ENCODE measurements around the gene LDHAL6A. TPM values are rescaled to one million over a fixed set of nuclear protein-coding genes. Genes with fewer than 3 reads are reported as not detected.
A peak's percentile ranks its signal among the peaks of the same experiment; 100 is the strongest.

LDHAL6A gene
- total RNA-seq, 1 donor from 2014 or later: not detected

- peaks cover 23 to 43% (median 39%) of the 10 kb centered on the region in 3 donors for H3K36me3 ChIP-seq (ENCODE audit: control insufficient read depth in 3 of 3, insufficient read depth in 3 of 3, low read length in 3 of 3)
- no peaks in the 10 kb centered on the region for H3K9me3 ChIP-seq (ENCODE audit: control insufficient read depth in 3 of 3, low read length in 3 of 3)
- no peak overlapping the region for H3K9ac ChIP-seq (ENCODE audit: low read depth in 1 of 3, low read length in 3 of 3)
- H3K4me1 ChIP-seq (ENCODE audit: control insufficient read depth in 3 of 3, insufficient read depth in 3 of 3, low read length in 3 of 3): no peaks in the 10 kb centered on the region
- no peak overlapping the region for H3K4me3 ChIP-seq (ENCODE audit: low read length in 3 of 3)
- H3K27ac ChIP-seq (ENCODE audit: low read depth, low read length): no peak overlapping the region
- no peaks in the 10 kb centered on the region for H3K27me3 ChIP-seq (ENCODE audit: control insufficient read depth in 3 of 3, insufficient read depth in 3 of 3, low read length in 3 of 3)
Measured at GRCh38 chr11:18485913-18486528, 30.4 kb downstream of the LDHAL6A start.

- H3K36me3 ChIP-seq (ENCODE audit: control insufficient read depth in 3 of 3, insufficient read depth in 3 of 3, low read length in 3 of 3): peaks cover 7 to 26% (median 22%) of the 10 kb centered on the region in 3 donors
- H3K9me3 ChIP-seq (ENCODE audit: control insufficient read depth in 3 of 3, low read length in 3 of 3): no peaks in the 10 kb centered on the region
- no peak overlapping the region for H3K4me3 ChIP-seq (ENCODE audit: low read length in 3 of 3)
- no peaks in the 10 kb centered on the region for H3K27me3 ChIP-seq (ENCODE audit: control insufficient read depth in 3 of 3, insufficient read depth in 3 of 3, low read length in 3 of 3)
- H3K9ac ChIP-seq (ENCODE audit: low read depth in 1 of 3, low read length in 3 of 3): no peak overlapping the region
- H3K27ac ChIP-seq (ENCODE audit: low read depth, low read length): no peak overlapping the region
- peaks cover 0 to 3% (median 2%) of the 10 kb centered on the region in 3 donors for H3K4me1 ChIP-seq (ENCODE audit: control insufficient read depth in 3 of 3, insufficient read depth in 3 of 3, low read length in 3 of 3)
Measured at GRCh38 chr11:18490319-18490718, 34.7 kb downstream of the LDHAL6A start.

- Histone ChIP-seq H3K27ac (ENCODE audit: low read depth, low read length) (no peak overlapping the region), H3K36me3 (ENCODE audit: control insufficient read depth in 3 of 3, insufficient read depth in 3 of 3, low read length in 3 of 3) (peaks cover 7 to 28% (median 22%) of the 10 kb centered on the region in 3 donors), H3K4me3 (ENCODE audit: low read length in 3 of 3) (no peak overlapping the region), H3K9me3 (ENCODE audit: control insufficient read depth in 3 of 3, low read length in 3 of 3) (no peaks in the 10 kb centered on the region), H3K4me1 (ENCODE audit: control insufficient read depth in 3 of 3, insufficient read depth in 3 of 3, low read length in 3 of 3) (peaks cover 0 to 3% (median 2%) of the 10 kb centered on the region in 3 donors), H3K9ac (ENCODE audit: low read depth in 1 of 3, low read length in 3 of 3) (no peak overlapping the region), H3K27me3 (ENCODE audit: control insufficient read depth in 3 of 3, insufficient read depth in 3 of 3, low read length in 3 of 3) (no peaks in the 10 kb centered on the region)
Measured at GRCh38 chr11:18490736-18491485, 35.3 kb downstream of the LDHAL6A start.

GRCh38 chr11:18491924-18492323 is 36.3 kb downstream of the LDHAL6A start:
- Histone ChIP-seq H3K27ac (ENCODE audit: low read depth, low read length) (no peak overlapping the region), H3K9me3 (ENCODE audit: control insufficient read depth in 3 of 3, low read length in 3 of 3) (no peaks in the 10 kb centered on the region), H3K4me1 (ENCODE audit: control insufficient read depth in 3 of 3, insufficient read depth in 3 of 3, low read length in 3 of 3) (peaks cover 0 to 3% (median 2%) of the 10 kb centered on the region in 3 donors), H3K9ac (ENCODE audit: low read depth in 1 of 3, low read length in 3 of 3) (no peak overlapping the region), H3K36me3 (ENCODE audit: control insufficient read depth in 3 of 3, insufficient read depth in 3 of 3, low read length in 3 of 3) (peaks cover 11 to 24% (median 22%) of the 10 kb centered on the region in 3 donors), H3K27me3 (ENCODE audit: control insufficient read depth in 3 of 3, insufficient read depth in 3 of 3, low read length in 3 of 3) (no peaks in the 10 kb centered on the region), H3K4me3 (ENCODE audit: low read length in 3 of 3) (no peak overlapping the region)

GRCh38 chr11:18492888-18493287 is 37.2 kb downstream of the LDHAL6A start:
- Histone ChIP-seq H3K27me3 (ENCODE audit: control insufficient read depth in 3 of 3, insufficient read depth in 3 of 3, low read length in 3 of 3) (no peaks in the 10 kb centered on the region), H3K4me3 (ENCODE audit: low read length in 3 of 3) (no peak overlapping the region), H3K27ac (ENCODE audit: low read depth, low read length) (peak overlapping the region; percentile 1), H3K9ac (ENCODE audit: low read depth in 1 of 3, low read length in 3 of 3) (peak overlapping the region in 2 of 3 donors; percentile 7 to 45), H3K4me1 (ENCODE audit: control insufficient read depth in 3 of 3, insufficient read depth in 3 of 3, low read length in 3 of 3) (peaks cover 0 to 3% (median 2%) of the 10 kb centered on the region in 3 donors), H3K36me3 (ENCODE audit: control insufficient read depth in 3 of 3, insufficient read depth in 3 of 3, low read length in 3 of 3) (peaks cover 11 to 24% (median 23%) of the 10 kb centered on the region in 3 donors), H3K9me3 (ENCODE audit: control insufficient read depth in 3 of 3, low read length in 3 of 3) (no peaks in the 10 kb centered on the region)

- peaks cover 0 to 3% (median 2%) of the 10 kb centered on the region in 3 donors for H3K4me1 ChIP-seq (ENCODE audit: control insufficient read depth in 3 of 3, insufficient read depth in 3 of 3, low read length in 3 of 3)
- H3K9ac ChIP-seq (ENCODE audit: low read depth in 1 of 3, low read length in 3 of 3): peak overlapping the region in 1 of 3 donors; percentile 7
- H3K27ac ChIP-seq (ENCODE audit: low read depth, low read length): peak overlapping the region; percentile 1
- H3K36me3 ChIP-seq (ENCODE audit: control insufficient read depth in 3 of 3, insufficient read depth in 3 of 3, low read length in 3 of 3): peaks cover 8 to 27% (median 25%) of the 10 kb centered on the region in 3 donors
- no peaks in the 10 kb centered on the region for H3K9me3 ChIP-seq (ENCODE audit: control insufficient read depth in 3 of 3, low read length in 3 of 3)
- H3K4me3 ChIP-seq (ENCODE audit: low read length in 3 of 3): no peak overlapping the region
- H3K27me3 ChIP-seq (ENCODE audit: control insufficient read depth in 3 of 3, insufficient read depth in 3 of 3, low read length in 3 of 3): no peaks in the 10 kb centered on the region
Measured at GRCh38 chr11:18493310-18493709, 37.7 kb downstream of the LDHAL6A start.

GRCh38 chr11:18495271-18495670 is 39.6 kb downstream of the LDHAL6A start:
- no peak overlapping the region for H3K9ac ChIP-seq (ENCODE audit: low read depth in 1 of 3, low read length in 3 of 3)
- no peaks in the 10 kb centered on the region for H3K9me3 ChIP-seq (ENCODE audit: control insufficient read depth in 3 of 3, low read length in 3 of 3)
- H3K27ac ChIP-seq (ENCODE audit: low read depth, low read length): no peak overlapping the region
- H3K27me3 ChIP-seq (ENCODE audit: control insufficient read depth in 3 of 3, insufficient read depth in 3 of 3, low read length in 3 of 3): no peaks in the 10 kb centered on the region
- peaks cover 0 to 3% (median 2%) of the 10 kb centered on the region in 3 donors for H3K4me1 ChIP-seq (ENCODE audit: control insufficient read depth in 3 of 3, insufficient read depth in 3 of 3, low read length in 3 of 3)
- peaks cover 8 to 37% (median 36%) of the 10 kb centered on the region in 3 donors for H3K36me3 ChIP-seq (ENCODE audit: control insufficient read depth in 3 of 3, insufficient read depth in 3 of 3, low read length in 3 of 3)
- H3K4me3 ChIP-seq (ENCODE audit: low read length in 3 of 3): no peak overlapping the region

GRCh38 chr11:18495703-18496102 is 40.0 kb downstream of the LDHAL6A start:
- H3K27me3 ChIP-seq (ENCODE audit: control insufficient read depth in 3 of 3, insufficient read depth in 3 of 3, low read length in 3 of 3): no peaks in the 10 kb centered on the region
- H3K9me3 ChIP-seq (ENCODE audit: control insufficient read depth in 3 of 3, low read length in 3 of 3): no peaks in the 10 kb centered on the region
- H3K9ac ChIP-seq (ENCODE audit: low read depth in 1 of 3, low read length in 3 of 3): no peak overlapping the region
- H3K4me1 ChIP-seq (ENCODE audit: control insufficient read depth in 3 of 3, insufficient read depth in 3 of 3, low read length in 3 of 3): peaks cover 0 to 3% (median 2%) of the 10 kb centered on the region in 3 donors
- no peak overlapping the region for H3K4me3 ChIP-seq (ENCODE audit: low read length in 3 of 3)
- peaks cover 6 to 38% (median 34%) of the 10 kb centered on the region in 3 donors for H3K36me3 ChIP-seq (ENCODE audit: control insufficient read depth in 3 of 3, insufficient read depth in 3 of 3, low read length in 3 of 3)
- H3K27ac ChIP-seq (ENCODE audit: low read depth, low read length): no peak overlapping the region

- peaks cover 0 to 3% (median 2%) of the 10 kb centered on the region in 3 donors for H3K4me1 ChIP-seq (ENCODE audit: control insufficient read depth in 3 of 3, insufficient read depth in 3 of 3, low read length in 3 of 3)
- no peak overlapping the region for H3K27ac ChIP-seq (ENCODE audit: low read depth, low read length)
- peaks cover 16 to 49% (median 45%) of the 10 kb centered on the region in 3 donors for H3K36me3 ChIP-seq (ENCODE audit: control insufficient read depth in 3 of 3, insufficient read depth in 3 of 3, low read length in 3 of 3)
- no peaks in the 10 kb centered on the region for H3K27me3 ChIP-seq (ENCODE audit: control insufficient read depth in 3 of 3, insufficient read depth in 3 of 3, low read length in 3 of 3)
- no peaks in the 10 kb centered on the region for H3K9me3 ChIP-seq (ENCODE audit: control insufficient read depth in 3 of 3, low read length in 3 of 3)
- H3K9ac ChIP-seq (ENCODE audit: low read depth in 1 of 3, low read length in 3 of 3): no peak overlapping the region
- H3K4me3 ChIP-seq (ENCODE audit: low read length in 3 of 3): no peak overlapping the region
Measured at GRCh38 chr11:18498039-18498438, 42.4 kb downstream of the LDHAL6A start.

- Histone ChIP-seq H3K4me1 (ENCODE audit: control insufficient read depth in 3 of 3, insufficient read depth in 3 of 3, low read length in 3 of 3) (no peaks in the 10 kb centered on the region), H3K9me3 (ENCODE audit: control insufficient read depth in 3 of 3, low read length in 3 of 3) (no peaks in the 10 kb centered on the region), H3K9ac (ENCODE audit: low read depth in 1 of 3, low read length in 3 of 3) (no peak overlapping the region), H3K27me3 (ENCODE audit: control insufficient read depth in 3 of 3, insufficient read depth in 3 of 3, low read length in 3 of 3) (no peaks in the 10 kb centered on the region), H3K36me3 (ENCODE audit: control insufficient read depth in 3 of 3, insufficient read depth in 3 of 3, low read length in 3 of 3) (peaks cover 18 to 57% (median 47%) of the 10 kb centered on the region in 3 donors), H3K4me3 (ENCODE audit: low read length in 3 of 3) (no peak overlapping the region), H3K27ac (ENCODE audit: low read depth, low read length) (no peak overlapping the region)
Measured at GRCh38 chr11:18501629-18502028, 46.0 kb downstream of the LDHAL6A start.
